Cerebellar cortex (tissue), 1 donor: ENCODE results near the gene TTC28.
"Not testable (repeated sequence)": the region's sequence is repeated elsewhere in the genome, so short reads cannot be mapped to it uniquely, and the experiment has no call there.

Experiments used
- DNase-seq: peaks from one replicate; pipeline ENCODE4 v3.0.0-alpha.2; 2015; ENCODE audit warnings: low spot score

The TTC28 gene

DNA sequence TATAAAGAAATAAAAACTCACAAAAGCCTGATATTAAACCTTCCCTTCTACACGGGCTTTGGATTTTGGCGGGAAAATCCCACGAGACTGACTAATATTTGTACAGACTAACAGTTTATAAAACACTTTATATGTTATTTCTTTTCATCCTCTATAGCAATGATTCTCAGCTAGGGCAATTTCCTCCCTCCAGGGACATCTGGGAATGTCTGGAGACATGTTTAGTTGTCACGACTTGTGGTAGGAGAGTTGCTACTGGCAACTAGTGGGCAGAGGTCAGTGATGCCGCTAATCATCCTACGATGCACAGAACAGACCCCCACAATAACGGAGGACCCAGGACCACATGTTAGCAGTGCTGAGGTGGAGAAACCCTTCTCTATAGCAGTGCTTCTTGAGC is 455.8 kb downstream of the TTC28 start:
- DNase-seq: no peak

GRCh38 chr22:28222976-28223745 is 456.5 kb downstream of the TTC28 start:
- peak; percentile 18 for DNase-seq

DNA sequence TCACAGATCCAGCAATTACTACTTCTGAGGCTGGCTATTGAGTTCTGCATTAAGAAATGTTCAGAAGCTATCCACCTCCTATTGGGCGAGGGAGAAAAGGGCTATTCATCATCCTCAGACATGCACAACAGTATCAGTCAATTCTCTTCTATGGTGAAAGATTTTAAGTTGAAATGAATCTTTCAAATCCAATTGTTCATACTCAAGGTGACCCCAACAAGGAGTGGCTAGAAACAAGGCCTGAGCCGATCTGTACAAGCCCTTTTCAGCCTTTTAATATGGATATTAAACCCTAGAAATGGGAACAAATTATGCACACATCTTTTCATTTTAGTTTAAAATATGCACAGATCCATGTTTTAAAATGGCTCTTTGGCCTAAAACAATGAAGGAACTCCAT is 457.1 kb downstream of the TTC28 start:
- DNase-seq: no peak

DNA sequence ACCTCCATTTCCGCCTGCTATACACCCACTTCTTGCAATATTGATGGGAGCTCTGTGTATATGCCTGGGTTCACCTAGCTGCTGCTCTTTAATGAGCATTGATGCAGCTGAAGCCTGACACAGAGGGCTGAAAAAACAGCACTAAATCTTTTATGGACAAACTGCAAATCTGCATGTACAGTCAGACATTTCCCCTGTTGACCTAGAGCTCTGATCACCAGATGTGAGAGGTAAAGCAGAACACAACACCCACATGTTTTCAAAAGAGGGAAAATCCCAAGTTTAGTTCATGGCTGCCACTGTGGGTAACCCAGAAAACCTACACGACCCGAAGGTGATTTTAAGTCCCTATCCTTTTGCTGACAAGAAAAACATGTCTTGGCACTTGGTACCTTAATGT is 457.6 kb downstream of the TTC28 start:
- no peak for DNase-seq

- no peak for DNase-seq
Measured at GRCh38 chr22:28220626-28221363, 458.8 kb downstream of the TTC28 start.

DNA sequence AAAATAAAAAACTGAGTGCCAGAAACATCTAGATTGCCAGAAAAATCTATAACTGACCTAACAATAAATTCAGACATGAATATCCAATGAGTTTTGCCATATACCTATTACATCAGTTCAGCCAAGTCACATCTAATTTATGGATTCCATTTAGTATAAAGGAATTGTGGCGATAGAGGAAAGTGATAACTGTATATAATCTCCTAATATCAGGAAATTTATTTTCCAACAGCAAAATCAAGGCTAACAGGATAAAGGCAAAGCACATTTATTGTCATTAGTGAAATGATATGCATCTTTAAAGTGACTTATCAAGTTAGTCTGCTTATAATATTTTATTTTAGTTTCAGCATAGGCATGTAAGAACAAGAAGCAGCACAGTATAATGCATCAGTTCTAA is 462.4 kb downstream of the TTC28 start:
- DNase-seq: no peak

GRCh38 chr22:28214750-28215149 is 464.9 kb downstream of the TTC28 start:
- DNase-seq: not testable (repeated sequence)

GRCh38 chr22:28209457-28209856 is 470.2 kb downstream of the TTC28 start:
- not testable (repeated sequence) for DNase-seq

DNA sequence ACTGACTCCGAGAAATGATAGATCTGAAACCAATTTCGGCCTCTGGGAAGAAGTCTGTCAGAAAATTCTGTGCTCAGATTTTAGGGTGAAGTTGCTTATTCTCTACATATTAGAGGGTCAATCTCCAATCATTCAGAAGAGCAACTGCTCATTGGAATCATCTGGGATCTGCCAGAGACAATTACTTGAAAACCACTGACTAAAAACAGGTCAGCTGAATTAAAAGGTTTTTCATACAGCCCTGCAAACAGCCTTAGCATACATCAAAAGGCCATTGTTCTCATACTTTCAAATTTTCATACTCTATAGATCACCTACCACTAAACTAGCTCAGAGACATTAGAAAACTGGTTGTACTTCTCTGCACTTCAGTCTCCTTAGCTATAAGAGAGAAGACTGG is 470.9 kb downstream of the TTC28 start:
- DNase-seq: no peak

DNA sequence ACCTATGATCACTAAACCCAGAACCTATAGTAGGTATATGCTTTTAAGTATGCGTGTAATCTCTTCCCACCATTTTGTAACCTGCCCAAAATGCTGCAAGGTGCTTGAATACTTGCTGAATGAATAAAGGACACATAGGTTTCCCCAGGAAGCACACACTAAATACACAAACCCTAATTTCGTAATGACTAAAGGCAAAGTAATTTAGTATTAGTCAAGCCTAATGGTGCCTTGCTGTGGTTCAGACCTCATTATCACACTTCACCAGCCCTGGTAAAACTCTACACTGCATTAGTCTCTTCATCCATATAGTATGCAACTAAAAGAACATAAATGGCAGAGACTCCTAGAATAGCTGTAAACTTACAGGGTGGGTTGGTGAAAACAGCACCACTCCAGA is 471.6 kb downstream of the TTC28 start:
- no peak for DNase-seq

DNA sequence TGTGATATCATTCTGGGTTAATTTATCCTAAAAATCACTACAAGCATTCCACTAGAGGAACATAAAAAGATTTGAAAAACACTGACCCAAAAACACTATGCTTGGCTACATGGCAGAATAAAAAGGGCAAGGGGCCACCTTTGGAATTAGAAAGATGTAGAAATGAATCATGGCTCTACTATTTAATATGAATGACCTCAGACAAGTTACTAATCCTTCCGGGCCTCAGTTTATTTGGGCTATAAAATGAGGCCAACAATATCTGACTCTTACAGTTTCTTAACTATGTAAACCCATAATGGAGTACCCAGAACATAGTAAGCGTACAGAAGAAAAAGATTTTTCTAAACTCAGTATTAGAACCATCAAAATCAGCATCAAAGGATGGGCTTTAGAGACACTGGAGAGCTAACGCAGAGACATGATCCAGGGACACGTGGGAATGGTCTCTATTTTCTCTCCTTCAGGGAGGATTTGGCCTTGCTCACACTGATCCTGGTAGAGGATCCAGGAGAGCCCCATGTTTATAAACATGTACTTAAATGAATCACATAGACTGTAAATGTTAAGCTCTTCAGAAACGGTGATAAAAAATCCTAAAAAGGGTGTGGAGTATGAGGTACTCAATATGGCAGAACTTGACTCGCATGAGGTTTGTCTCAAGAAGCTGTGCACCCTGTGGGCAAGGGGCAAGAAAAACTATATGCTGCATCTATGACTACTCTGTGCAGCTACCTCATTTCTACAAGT is 472.2 kb downstream of the TTC28 start:
- DNase-seq: no peak

- no peak for DNase-seq
Measured at GRCh38 chr22:28205926-28206325, 473.7 kb downstream of the TTC28 start.

DNA sequence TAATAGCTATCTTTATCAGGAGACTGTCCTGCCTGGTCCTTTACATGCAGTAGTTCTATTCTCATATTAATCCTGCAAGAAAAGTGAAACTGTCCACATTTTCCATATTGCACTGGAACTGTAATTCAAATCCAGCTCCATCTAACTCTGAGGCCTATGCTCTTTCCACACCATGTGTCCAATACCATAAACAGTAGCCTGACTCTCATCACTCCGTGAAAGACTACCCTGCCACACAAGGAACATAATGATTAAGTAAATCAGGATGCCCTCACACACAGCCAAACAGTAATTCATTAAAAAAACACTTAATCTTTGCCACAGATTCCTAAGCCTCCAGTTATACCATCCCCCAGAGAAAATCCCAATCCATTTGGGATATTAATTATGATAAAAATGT is 475.3 kb downstream of the TTC28 start:
- DNase-seq: no peak

DNA sequence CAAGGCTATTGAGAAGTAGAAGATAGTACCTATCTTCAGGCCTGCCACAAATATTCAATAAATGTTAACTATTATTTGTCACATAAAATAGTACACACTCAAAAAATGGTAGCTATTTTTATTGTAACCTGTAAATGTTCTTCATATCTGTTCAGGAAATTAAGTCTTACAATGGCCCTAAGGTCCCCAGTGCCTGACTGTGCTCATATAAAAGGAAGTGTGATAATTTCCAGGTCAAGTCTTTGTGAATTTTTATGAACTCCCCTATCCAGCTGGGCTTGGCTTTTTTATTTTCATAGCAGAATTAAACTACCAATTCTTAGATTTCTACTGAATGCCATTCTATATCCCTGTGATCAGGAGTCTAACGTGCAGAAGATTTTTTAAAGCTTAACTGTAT is 476.4 kb downstream of the TTC28 start:
- DNase-seq: no peak

GRCh38 chr22:28198692-28199091 is 480.9 kb downstream of the TTC28 start:
- no peak for DNase-seq

DNA sequence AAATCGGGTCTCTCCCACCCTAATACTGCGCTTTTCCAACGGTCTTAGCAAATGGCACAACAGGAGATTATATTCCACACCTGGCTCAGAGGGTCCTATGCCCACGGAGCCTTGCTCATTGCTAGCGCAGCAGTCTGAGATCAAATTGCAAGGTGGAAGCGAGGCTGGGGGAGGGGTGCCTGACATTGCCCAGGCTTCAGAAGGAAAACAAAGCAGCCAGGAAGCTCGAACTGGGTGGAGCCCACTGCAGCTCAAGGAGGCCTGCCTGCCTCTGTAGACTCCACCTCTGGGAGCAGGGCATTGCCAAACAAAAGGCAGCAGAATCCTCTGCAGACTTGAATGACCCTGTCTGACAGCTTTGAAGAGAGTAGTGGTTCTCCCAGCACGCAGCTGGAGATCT is 488.1 kb downstream of the TTC28 start:
- not testable (repeated sequence) for DNase-seq

GRCh38 chr22:28188178-28188879 is 491.3 kb downstream of the TTC28 start:
- no peak for DNase-seq

GRCh38 chr22:28187612-28188011 is 492.0 kb downstream of the TTC28 start:
- DNase-seq: no peak

DNA sequence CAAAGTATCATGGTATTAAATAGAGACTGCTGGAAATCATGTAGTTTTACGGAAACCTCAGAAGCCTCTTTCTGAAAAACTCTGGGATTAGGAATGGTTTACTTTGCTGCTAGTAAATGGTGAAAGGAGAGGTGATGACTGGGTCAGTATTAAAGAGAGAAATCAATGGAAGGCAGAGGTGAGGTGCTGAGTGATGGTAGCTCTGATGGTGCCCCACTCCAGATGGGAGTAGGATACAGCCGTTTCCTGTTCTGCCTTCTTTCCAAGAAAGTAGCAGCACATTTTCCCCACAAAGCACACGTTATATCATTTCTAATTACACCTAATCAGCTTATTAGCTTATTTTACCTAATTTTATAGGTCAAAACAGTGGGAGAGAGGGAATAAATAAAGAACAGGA is 493.0 kb downstream of the TTC28 start:
- no peak for DNase-seq

DNA sequence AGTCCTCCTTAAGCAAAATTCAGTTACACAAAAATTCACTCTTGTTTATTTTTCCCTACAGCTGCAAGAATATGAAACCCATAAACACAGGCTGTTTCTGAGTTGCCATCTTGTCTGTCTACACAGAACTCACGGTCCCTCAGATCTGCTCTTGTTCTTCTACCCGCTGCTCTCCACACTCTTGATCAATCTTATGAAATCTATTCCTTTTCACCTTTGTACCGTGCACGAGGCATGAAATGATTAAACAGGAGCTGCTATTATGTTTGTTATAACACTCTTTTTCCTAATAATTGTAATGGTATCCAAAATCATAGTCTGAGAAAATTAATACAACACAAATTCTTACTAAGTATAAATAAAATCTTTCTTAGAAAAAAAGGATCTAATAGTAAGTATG is 494.5 kb downstream of the TTC28 start:
- DNase-seq: no peak

GRCh38 chr22:28183078-28183860 is 496.4 kb downstream of the TTC28 start:
- no peak for DNase-seq
